ENCODE measurements around the gene XAB2.

Gene XAB2

DNA sequence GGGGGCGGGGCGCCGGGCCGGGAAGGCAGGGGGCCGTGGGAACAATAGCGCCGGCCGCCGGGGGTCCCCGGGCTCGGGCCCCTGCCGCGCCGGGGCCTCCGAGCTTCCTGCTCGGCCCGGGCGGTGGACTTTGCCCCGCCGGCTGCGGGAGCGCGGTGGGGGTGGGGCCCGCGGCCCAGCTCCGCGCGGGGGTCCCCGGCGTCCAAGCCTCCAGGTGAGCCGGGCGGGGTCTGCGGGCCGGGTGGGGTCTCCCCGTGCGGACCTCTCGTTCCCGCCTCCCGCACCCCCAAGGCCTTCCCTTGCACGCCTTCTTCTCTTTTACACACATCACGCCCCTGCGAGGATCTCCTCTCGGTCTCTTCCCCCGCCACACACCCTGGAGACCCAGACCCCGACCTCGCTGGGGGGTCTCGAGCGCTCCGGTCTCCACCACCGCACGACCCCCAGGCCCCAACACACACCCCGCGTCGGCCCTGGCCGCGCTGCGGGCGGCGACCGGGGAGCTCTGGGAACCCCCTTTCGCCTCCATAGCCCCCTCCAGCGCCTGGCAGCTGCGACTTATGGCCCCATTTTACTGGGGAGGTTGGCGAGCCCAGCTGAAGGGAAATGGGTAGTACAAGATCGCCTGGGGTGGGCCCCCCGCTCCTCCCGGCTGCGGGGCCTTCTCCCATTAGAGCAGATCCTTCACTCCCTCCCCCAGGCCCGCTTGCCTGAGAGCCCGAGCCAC is 33.0 kb downstream of the XAB2 start (continued):
- no peak for TF ChIP-seq ZNF302 (tag by site-specific recombination; IDR thresholded peaks at IDR 0.05; ENCODE audit: low read depth)
- TF ChIP-seq, protein P1, sequence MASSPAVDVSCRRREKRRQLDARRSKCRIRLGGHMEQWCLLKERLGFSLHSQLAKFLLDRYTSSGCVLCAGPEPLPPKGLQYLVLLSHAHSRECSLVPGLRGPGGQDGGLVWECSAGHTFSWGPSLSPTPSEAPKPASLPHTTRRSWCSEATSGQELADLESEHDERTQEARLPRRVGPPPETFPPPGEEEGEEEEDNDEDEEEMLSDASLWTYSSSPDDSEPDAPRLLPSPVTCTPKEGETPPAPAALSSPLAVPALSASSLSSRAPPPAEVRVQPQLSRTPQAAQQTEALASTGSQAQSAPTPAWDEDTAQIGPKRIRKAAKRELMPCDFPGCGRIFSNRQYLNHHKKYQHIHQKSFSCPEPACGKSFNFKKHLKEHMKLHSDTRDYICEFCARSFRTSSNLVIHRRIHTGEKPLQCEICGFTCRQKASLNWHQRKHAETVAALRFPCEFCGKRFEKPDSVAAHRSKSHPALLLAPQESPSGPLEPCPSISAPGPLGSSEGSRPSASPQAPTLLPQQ (tag by site-specific recombination; IDR thresholded peaks at IDR 0.05) = peak; percentile 74
- TF ChIP-seq ZNF335 (tag by site-specific recombination; conservative IDR thresholded peaks at IDR 0.05) = peak; percentile 78
- peak; percentile 52; the same call in 1 of the 2 replicates for TF ChIP-seq ZFP69B (tag by site-specific recombination; IDR thresholded peaks at IDR 0.05)
- no peak for TF ChIP-seq ZNF239 (tag by site-specific recombination; IDR thresholded peaks at IDR 0.05)

- Histone ChIP-seq H3K27ac (ENCODE audit: extremely low read depth, low read depth, low read length) (no peak within 1 kb of the TSS; the same call in 1 of the 2 replicates), H3K9me3 (ENCODE audit: control insufficient read depth, insufficient read depth, low read depth, low read length) (no peaks in the 10 kb centered on the region), H3K36me3 (ENCODE audit: control insufficient read depth in 2 of 2, insufficient read depth in 1 of 2, low read length in 2 of 2) (peaks cover 0 to 3% of the 10 kb centered on the region in 2 experiments; a peak in 1 of 3 replicates), H3K4me3 (ENCODE audit: low read depth, low read length) (peak within 1 kb of the TSS; percentile 70), H3K4me1 (ENCODE audit: control insufficient read depth, insufficient read depth, low read length) (peaks cover 8% of the 10 kb centered on the region)
- ChIA-PET CTCF (interaction anchor here (0.6 to 6.5 kb wide), 4 partner anchors 23 to 275 kb away, joined by 3 to 29 read pairs (median 4); no protein-coding TSS in a partner anchor), POLR2A (interaction anchor here (0.6 to 2.1 kb wide), 4 partner anchors 10 to 1839 kb away, joined by 3 to 13 read pairs (median 6); partner anchors contain the start of genes MCOLN1, PET100 and XAB2)
- TF ChIP-seq ZNF518A (tag by site-specific recombination; conservative IDR thresholded peaks at IDR 0.05; ENCODE audit: low read depth) (no peak), ZSCAN5A (tag by site-specific recombination; IDR thresholded peaks at IDR 0.05) (no peak), ZNF776 (tag by site-specific recombination; IDR thresholded peaks at IDR 0.05; ENCODE audit: borderline replicate concordance) (no peak), ZNF433 (tag by site-specific recombination; IDR thresholded peaks at IDR 0.05; ENCODE audit: low read depth) (no peak), ZNF521 (tag by site-specific recombination; IDR thresholded peaks at IDR 0.05) (no peak), SETDB1 (IDR thresholded peaks at IDR 0.05; ENCODE audit: insufficient read length, low read length) (no peak), ZBTB6 (tag by site-specific recombination; IDR thresholded peaks at IDR 0.05) (no peak), ZNF24 (tag by site-specific recombination; IDR thresholded peaks at IDR 0.05) (no peak), ZNF654 (tag by site-specific recombination; IDR thresholded peaks at IDR 0.05; ENCODE audit: low read depth) (no peak), ZSCAN30 (tag by site-specific recombination; IDR thresholded peaks at IDR 0.05) (no peak), ZNF37A (tag by site-specific recombination; IDR thresholded peaks at IDR 0.05) (no peak), ZNF335 (tag by site-specific recombination; conservative IDR thresholded peaks at IDR 0.05) (peak; percentile 66; the same call in 1 of the 2 replicates), ZNF184 (tag by site-specific recombination; IDR thresholded peaks at IDR 0.05) (no peak), ZNF10 (tag by site-specific recombination; IDR thresholded peaks at IDR 0.05) (no peak), GLIS2 (tag by site-specific recombination; IDR thresholded peaks at IDR 0.05) (peak; percentile 8; the same call in 1 of the 2 replicates), MYNN (tag by site-specific recombination; IDR thresholded peaks at IDR 0.05; ENCODE audit: borderline replicate concordance) (no peak), KLF9 (tag by site-specific recombination; IDR thresholded peaks at IDR 0.05; ENCODE audit: low read depth) (no peak), GLI4 (tag by site-specific recombination; IDR thresholded peaks at IDR 0.05) (no peak), ZFP37 (tag by site-specific recombination; IDR thresholded peaks at IDR 0.05) (no peak), ZNF223 (tag by site-specific recombination; IDR thresholded peaks at IDR 0.05) (no peak)
- TF ChIP-seq, protein P2, sequence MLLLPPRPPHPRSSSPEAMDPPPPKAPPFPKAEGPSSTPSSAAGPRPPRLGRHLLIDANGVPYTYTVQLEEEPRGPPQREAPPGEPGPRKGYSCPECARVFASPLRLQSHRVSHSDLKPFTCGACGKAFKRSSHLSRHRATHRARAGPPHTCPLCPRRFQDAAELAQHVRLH (tag by site-specific recombination; IDR thresholded peaks at IDR 0.05) = no peak
Observed at GRCh38 chr19:7595466-7596133, 33.7 kb downstream of the XAB2 start, which contains the start of gene CAMSAP3. CAMSAP3 (plus strand) TSS chr19:7595863; CDS start chr19:7596003, 140 bp downstream.

All from HEK293 (cell line).